Hematopoietic multipotent progenitor cell treated with erythropoietin and hydrocortisone succinate and interleukin-3 and kit ligand, for 4 days (in vitro differentiated cells): ENCODE results near the gene PRR7.

ENCODE experiments used
- DNase-seq: peaks from one replicate; pipeline ENCODE4 v3.0.0-alpha.2; 2015

The PRR7 gene

GRCh38 chr5:177453852-177454396, 7.3 kb downstream of the PRR7 start:
- DNase-seq, result peak; percentile 49

GRCh38 chr5:177454397-177455035, 7.9 kb downstream of the PRR7 start:
- DNase-seq, result peak; percentile 95

GRCh38 chr5:177455036-177455660, 8.5 kb downstream of the PRR7 start:
- peak; percentile 87 for DNase-seq

GRCh38 chr5:177455661-177456590, 9.3 kb downstream of the PRR7 start:
- peak; percentile 96 for DNase-seq

GRCh38 chr5:177456591-177456964, 10.0 kb downstream of the PRR7 start:
- DNase-seq, result no peak

GRCh38 chr5:177456976-177457851, 10.6 kb downstream of the PRR7 start:
- peak; percentile 98 for DNase-seq

GRCh38 chr5:177457852-177458681, 11.5 kb downstream of the PRR7 start:
- DNase-seq, result no peak

GRCh38 chr5:177458912-177459350, 12.3 kb downstream of the PRR7 start:
- DNase-seq, result no peak

- DNase-seq, result no peak
Measured at GRCh38 chr5:177459357-177459756, 12.7 kb downstream of the PRR7 start.

- DNase-seq, result no peak
Measured at GRCh38 chr5:177459819-177460628, 13.4 kb downstream of the PRR7 start.

- DNase-seq, result peak; percentile 67
Measured at GRCh38 chr5:177462021-177462670, 15.5 kb downstream of the PRR7 start.

GRCh38 chr5:177465044-177465443, 18.4 kb downstream of the PRR7 start:
- DNase-seq, result no peak

GRCh38 chr5:177466861-177467260, 20.2 kb downstream of the PRR7 start:
- DNase-seq, result no peak

- DNase-seq, result no peak
Measured at GRCh38 chr5:177467436-177467835, 20.8 kb downstream of the PRR7 start.

- DNase-seq, result no peak
Measured at GRCh38 chr5:177468329-177468684, 21.7 kb downstream of the PRR7 start.

- no peak for DNase-seq
Measured at GRCh38 chr5:177468685-177469628, 22.3 kb downstream of the PRR7 start.

GRCh38 chr5:177469750-177470525, 23.3 kb downstream of the PRR7 start:
- no peak for DNase-seq
